ENCODE measurements around the gene MAP3K7.
"Not testable (repeated sequence)": the region's sequence is repeated elsewhere in the genome, so short reads cannot be mapped to it uniquely, and the experiment has no call there.

The MAP3K7 gene

GRCh38 chr6:90578894-90579549 is 7.8 kb downstream of the MAP3K7 start:
- WGBS, 2 experiments, result 100% methylated on average over 1 of the region's 1 CpG
- H3K27me3 ChIP-seq (ENCODE audit: control insufficient read depth, insufficient read depth, low read length, poor library complexity, severe bottlenecking), result no peaks in the 10 kb centered on the region
- no peak overlapping the region for H3K27ac ChIP-seq (ENCODE audit: insufficient read depth, low read depth, low read length, poor library complexity, severe bottlenecking)
- no peaks in the 10 kb centered on the region for H3K9me3 ChIP-seq (ENCODE audit: control insufficient read depth, low read length)
- no peaks in the 10 kb centered on the region for H3K36me3 ChIP-seq (ENCODE audit: control insufficient read depth, insufficient read depth, low read length)
- H3K4me1 ChIP-seq (ENCODE audit: control insufficient read depth, insufficient read depth, low read length), result no peaks in the 10 kb centered on the region
- H3K4me3 ChIP-seq (ENCODE audit: insufficient read depth, low read depth, low read length), result no peak overlapping the region

- 28 to 29% methylated on average over 3 of the region's 3 CpGs for WGBS, 2 experiments
- Histone ChIP-seq H3K4me1 (ENCODE audit: control insufficient read depth, insufficient read depth, low read length) (no peaks in the 10 kb centered on the region), H3K27ac (ENCODE audit: insufficient read depth, low read depth, low read length, poor library complexity, severe bottlenecking) (no peak overlapping the region), H3K4me3 (ENCODE audit: insufficient read depth, low read depth, low read length) (no peak overlapping the region), H3K27me3 (ENCODE audit: control insufficient read depth, insufficient read depth, low read length, poor library complexity, severe bottlenecking) (no peaks in the 10 kb centered on the region), H3K9me3 (ENCODE audit: control insufficient read depth, low read length) (no peaks in the 10 kb centered on the region), H3K36me3 (ENCODE audit: control insufficient read depth, insufficient read depth, low read length) (no peaks in the 10 kb centered on the region)
Observed at GRCh38 chr6:90575267-90575666, 11.6 kb downstream of the MAP3K7 start.

- Histone ChIP-seq H3K4me1 (ENCODE audit: control insufficient read depth, insufficient read depth, low read length) (no peaks in the 10 kb centered on the region), H3K9me3 (ENCODE audit: control insufficient read depth, low read length) (no peaks in the 10 kb centered on the region), H3K36me3 (ENCODE audit: control insufficient read depth, insufficient read depth, low read length) (no peaks in the 10 kb centered on the region), H3K27ac (ENCODE audit: insufficient read depth, low read depth, low read length, poor library complexity, severe bottlenecking) (no peak overlapping the region), H3K27me3 (ENCODE audit: control insufficient read depth, insufficient read depth, low read length, poor library complexity, severe bottlenecking) (no peaks in the 10 kb centered on the region), H3K4me3 (ENCODE audit: insufficient read depth, low read depth, low read length) (no peak overlapping the region)
- 88 to 95% methylated on average over 2 of the region's 2 CpGs for WGBS, 2 experiments
Observed at GRCh38 chr6:90574610-90575009, 12.3 kb downstream of the MAP3K7 start.

- Histone ChIP-seq H3K9me3 (ENCODE audit: control insufficient read depth, low read length) (no peaks in the 10 kb centered on the region), H3K27me3 (ENCODE audit: control insufficient read depth, insufficient read depth, low read length, poor library complexity, severe bottlenecking) (no peaks in the 10 kb centered on the region), H3K4me3 (ENCODE audit: insufficient read depth, low read depth, low read length) (no peak overlapping the region), H3K36me3 (ENCODE audit: control insufficient read depth, insufficient read depth, low read length) (no peaks in the 10 kb centered on the region), H3K4me1 (ENCODE audit: control insufficient read depth, insufficient read depth, low read length) (no peaks in the 10 kb centered on the region), H3K27ac (ENCODE audit: insufficient read depth, low read depth, low read length, poor library complexity, severe bottlenecking) (no peak overlapping the region)
- 67 to 95% methylated on average over 1 of the region's 1 CpG for WGBS, 2 experiments
Observed at GRCh38 chr6:90573624-90574023, 13.2 kb downstream of the MAP3K7 start.

GRCh38 chr6:90572856-90573255 is 14.0 kb downstream of the MAP3K7 start:
- Histone ChIP-seq H3K27me3 (ENCODE audit: control insufficient read depth, insufficient read depth, low read length, poor library complexity, severe bottlenecking) (no peaks in the 10 kb centered on the region), H3K4me1 (ENCODE audit: control insufficient read depth, insufficient read depth, low read length) (no peaks in the 10 kb centered on the region), H3K36me3 (ENCODE audit: control insufficient read depth, insufficient read depth, low read length) (no peaks in the 10 kb centered on the region), H3K27ac (ENCODE audit: insufficient read depth, low read depth, low read length, poor library complexity, severe bottlenecking) (no peak overlapping the region), H3K4me3 (ENCODE audit: insufficient read depth, low read depth, low read length) (no peak overlapping the region), H3K9me3 (ENCODE audit: control insufficient read depth, low read length) (no peaks in the 10 kb centered on the region)
- WGBS, 2 experiments, result 90 to 100% methylated on average over 1 to 2 of the region's 2 CpGs

GRCh38 chr6:90569223-90569622 is 17.6 kb downstream of the MAP3K7 start:
- Histone ChIP-seq H3K36me3 (ENCODE audit: control insufficient read depth, insufficient read depth, low read length) (no peaks in the 10 kb centered on the region), H3K4me3 (ENCODE audit: insufficient read depth, low read depth, low read length) (no peak overlapping the region), H3K27ac (ENCODE audit: insufficient read depth, low read depth, low read length, poor library complexity, severe bottlenecking) (no peak overlapping the region), H3K4me1 (ENCODE audit: control insufficient read depth, insufficient read depth, low read length) (no peaks in the 10 kb centered on the region), H3K9me3 (ENCODE audit: control insufficient read depth, low read length) (no peaks in the 10 kb centered on the region), H3K27me3 (ENCODE audit: control insufficient read depth, insufficient read depth, low read length, poor library complexity, severe bottlenecking) (no peaks in the 10 kb centered on the region)

GRCh38 chr6:90567682-90568081 is 19.2 kb downstream of the MAP3K7 start:
- H3K4me1 ChIP-seq (ENCODE audit: control insufficient read depth, insufficient read depth, low read length); H3K4me3 ChIP-seq (ENCODE audit: insufficient read depth, low read depth, low read length); H3K27ac ChIP-seq (ENCODE audit: insufficient read depth, low read depth, low read length, poor library complexity, severe bottlenecking); H3K27me3 ChIP-seq (ENCODE audit: control insufficient read depth, insufficient read depth, low read length, poor library complexity, severe bottlenecking); H3K36me3 ChIP-seq (ENCODE audit: control insufficient read depth, insufficient read depth, low read length); H3K9me3 ChIP-seq (ENCODE audit: control insufficient read depth, low read length): not testable (repeated sequence)
- WGBS, 2 experiments, result 100% methylated on average over 1 of the region's 1 CpG; no CpG with 5 or more reads in 1 of the 2 experiments

GRCh38 chr6:90562341-90562740 is 24.5 kb downstream of the MAP3K7 start:
- peaks cover 15% of the 10 kb centered on the region for H3K36me3 ChIP-seq (ENCODE audit: control insufficient read depth, insufficient read depth, low read length)
- not testable (repeated sequence) for H3K4me3 ChIP-seq (ENCODE audit: insufficient read depth, low read depth, low read length)

GRCh38 chr6:90559931-90560330 is 26.9 kb downstream of the MAP3K7 start:
- Histone ChIP-seq H3K27me3 (ENCODE audit: control insufficient read depth, insufficient read depth, low read length, poor library complexity, severe bottlenecking) (no peaks in the 10 kb centered on the region), H3K36me3 (ENCODE audit: control insufficient read depth, insufficient read depth, low read length) (peaks cover 27% of the 10 kb centered on the region), H3K4me1 (ENCODE audit: control insufficient read depth, insufficient read depth, low read length) (no peaks in the 10 kb centered on the region), H3K4me3 (ENCODE audit: insufficient read depth, low read depth, low read length) (no peak overlapping the region), H3K27ac (ENCODE audit: insufficient read depth, low read depth, low read length, poor library complexity, severe bottlenecking) (no peak overlapping the region), H3K9me3 (ENCODE audit: control insufficient read depth, low read length) (no peaks in the 10 kb centered on the region)
- 95 to 100% methylated on average over 4 of the region's 4 CpGs for WGBS, 2 experiments

More at GRCh38 chr6:90562341-90562740, 24.5 kb downstream of the MAP3K7 start:
- not testable (repeated sequence) for H3K27ac ChIP-seq (ENCODE audit: insufficient read depth, low read depth, low read length, poor library complexity, severe bottlenecking); H3K4me1 ChIP-seq (ENCODE audit: control insufficient read depth, insufficient read depth, low read length); H3K27me3 ChIP-seq (ENCODE audit: control insufficient read depth, insufficient read depth, low read length, poor library complexity, severe bottlenecking); H3K9me3 ChIP-seq (ENCODE audit: control insufficient read depth, low read length)
- WGBS, 2 experiments, result 94 to 97% methylated on average over 9 of the region's 9 CpGs

- H3K27me3 ChIP-seq (ENCODE audit: control insufficient read depth, insufficient read depth, low read length, poor library complexity, severe bottlenecking), result no peaks in the 10 kb centered on the region
- no peaks in the 10 kb centered on the region for H3K9me3 ChIP-seq (ENCODE audit: control insufficient read depth, low read length)
- H3K27ac ChIP-seq (ENCODE audit: insufficient read depth, low read depth, low read length, poor library complexity, severe bottlenecking), result no peak overlapping the region
- H3K36me3 ChIP-seq (ENCODE audit: control insufficient read depth, insufficient read depth, low read length), result peaks cover 23% of the 10 kb centered on the region
- H3K4me1 ChIP-seq (ENCODE audit: control insufficient read depth, insufficient read depth, low read length), result no peaks in the 10 kb centered on the region
- H3K4me3 ChIP-seq (ENCODE audit: insufficient read depth, low read depth, low read length), result no peak overlapping the region
- WGBS, 2 experiments, result 100% methylated on average over 1 of the region's 1 CpG; no CpG with 5 or more reads in 1 of the 2 experiments
Observed at GRCh38 chr6:90557006-90557405, 29.9 kb downstream of the MAP3K7 start.

- Histone ChIP-seq H3K4me3 (ENCODE audit: insufficient read depth, low read depth, low read length) (no peak overlapping the region), H3K36me3 (ENCODE audit: control insufficient read depth, insufficient read depth, low read length) (peaks cover 27% of the 10 kb centered on the region), H3K4me1 (ENCODE audit: control insufficient read depth, insufficient read depth, low read length) (no peaks in the 10 kb centered on the region), H3K9me3 (ENCODE audit: control insufficient read depth, low read length) (no peaks in the 10 kb centered on the region), H3K27ac (ENCODE audit: insufficient read depth, low read depth, low read length, poor library complexity, severe bottlenecking) (no peak overlapping the region), H3K27me3 (ENCODE audit: control insufficient read depth, insufficient read depth, low read length, poor library complexity, severe bottlenecking) (no peaks in the 10 kb centered on the region)
- 98 to 100% methylated on average over 2 of the region's 2 CpGs for WGBS, 2 experiments
Observed at GRCh38 chr6:90547991-90548390, 38.9 kb downstream of the MAP3K7 start.

Data from ectodermal cell (in vitro differentiated cells).